ENCODE data around the gene TCTN1.

Gene TCTN1

DNA sequence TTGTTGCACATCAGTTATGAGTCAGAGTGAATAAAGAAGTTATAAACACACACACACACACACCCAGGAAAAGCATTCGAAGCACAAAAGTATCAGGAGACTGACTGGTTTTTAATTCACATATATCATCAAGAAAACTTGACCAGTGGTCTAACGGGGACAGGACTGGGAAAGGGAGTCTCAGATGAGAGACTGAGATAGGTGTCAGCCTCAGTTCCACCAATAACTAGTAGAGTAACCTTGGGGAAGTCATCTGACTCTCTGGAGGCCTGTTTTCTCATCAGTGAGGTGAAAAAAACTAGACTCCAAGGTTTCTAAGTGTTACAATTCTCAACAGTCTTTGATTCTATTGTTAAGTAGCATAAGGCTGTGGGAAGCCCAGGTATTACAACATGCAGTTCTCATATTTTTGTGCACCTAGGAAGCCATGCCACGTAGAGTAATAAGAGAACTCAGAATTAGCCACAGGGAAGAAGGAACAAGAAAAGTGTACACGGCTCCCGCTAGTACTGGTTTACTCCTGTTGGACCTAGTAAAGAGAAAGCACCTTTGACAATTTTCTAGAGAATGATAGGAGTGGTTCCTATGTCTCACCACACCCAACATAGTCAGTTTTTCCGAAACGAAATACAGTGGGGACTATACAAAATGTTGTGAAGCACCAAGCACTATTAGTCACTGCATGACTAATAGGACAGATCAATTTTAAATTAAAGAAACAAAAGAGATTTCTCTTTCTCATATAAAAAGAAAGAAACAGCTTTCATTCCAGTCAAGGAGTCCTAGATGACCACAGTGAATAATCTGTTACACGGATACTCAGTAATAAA lies 35.9 kb upstream of the TCTN1 start:
- H2AFZ ChIP-seq (ENCODE audit: low read depth, low read length): no peak overlapping the region
- peak overlapping the region in 1 of 2 experiments; percentile 73 for H3K4ac ChIP-seq (ENCODE audit: low read depth in 1 of 2, low read length in 2 of 2)
- peaks cover 5% of the 10 kb centered on the region for H3K79me1 ChIP-seq (replicated peaks; ENCODE audit: low read length, poor library complexity, severe bottlenecking)
- no peak overlapping the region for H3K23ac ChIP-seq (ENCODE audit: low read length in 2 of 2)
- no peak overlapping the region for H4K8ac ChIP-seq (ENCODE audit: low read length)
- peak overlapping the region; percentile 27 for H2BK120ac ChIP-seq (ENCODE audit: low read depth, low read length)
- 23% methylated on average over 4 of the region's 8 CpGs for WGBS
- H3K4me1 ChIP-seq (ENCODE audit: control insufficient read depth, insufficient read depth, low read depth, low read length): peaks cover 8% of the 10 kb centered on the region
- H3K9ac ChIP-seq (ENCODE audit: low read length): peak overlapping the region; percentile 95
- H2BK15ac ChIP-seq (ENCODE audit: low read depth, poor library complexity, severe bottlenecking): no peak overlapping the region
- H2AK5ac ChIP-seq (ENCODE audit: low read length, severe bottlenecking): peak overlapping the region; percentile 91
- H4K91ac ChIP-seq (ENCODE audit: low read length): no peak overlapping the region
- H3K4me2 ChIP-seq (ENCODE audit: low read length, poor library complexity, severe bottlenecking): no peak overlapping the region
- DNase-seq: peak; percentile 92
- no peaks in the 10 kb centered on the region for H3K36me3 ChIP-seq (ENCODE audit: control insufficient read depth in 1 of 2, insufficient read depth in 2 of 2, low read depth in 1 of 2, low read length in 2 of 2)
- H3K18ac ChIP-seq (ENCODE audit: low read depth in 1 of 2, low read length in 2 of 2): peak overlapping the region; percentile 48 to 59
- H3K4me3 ChIP-seq (ENCODE audit: insufficient read depth in 1 of 2, low read depth in 1 of 2, low read length in 2 of 2): peak overlapping the region in 1 of 2 experiments; percentile 71
- no peak overlapping the region for H3K14ac ChIP-seq (ENCODE audit: low read length in 2 of 2)
- no peak overlapping the region for H2BK5ac ChIP-seq (ENCODE audit: low read depth, low read length, poor library complexity, severe bottlenecking)
- H3K9me3 ChIP-seq (ENCODE audit: control insufficient read depth, low read length): no peaks in the 10 kb centered on the region
- H3K27ac ChIP-seq (ENCODE audit: low read length, poor library complexity, severe bottlenecking): peak overlapping the region; percentile 67
- peak overlapping the region in 1 of 2 experiments; percentile 54 for H2BK12ac ChIP-seq (ENCODE audit: low read length in 2 of 2)
- no peaks in the 10 kb centered on the region for H3K27me3 ChIP-seq (ENCODE audit: control insufficient read depth in 1 of 2, insufficient read depth in 1 of 2, low read length in 2 of 2)

DNA sequence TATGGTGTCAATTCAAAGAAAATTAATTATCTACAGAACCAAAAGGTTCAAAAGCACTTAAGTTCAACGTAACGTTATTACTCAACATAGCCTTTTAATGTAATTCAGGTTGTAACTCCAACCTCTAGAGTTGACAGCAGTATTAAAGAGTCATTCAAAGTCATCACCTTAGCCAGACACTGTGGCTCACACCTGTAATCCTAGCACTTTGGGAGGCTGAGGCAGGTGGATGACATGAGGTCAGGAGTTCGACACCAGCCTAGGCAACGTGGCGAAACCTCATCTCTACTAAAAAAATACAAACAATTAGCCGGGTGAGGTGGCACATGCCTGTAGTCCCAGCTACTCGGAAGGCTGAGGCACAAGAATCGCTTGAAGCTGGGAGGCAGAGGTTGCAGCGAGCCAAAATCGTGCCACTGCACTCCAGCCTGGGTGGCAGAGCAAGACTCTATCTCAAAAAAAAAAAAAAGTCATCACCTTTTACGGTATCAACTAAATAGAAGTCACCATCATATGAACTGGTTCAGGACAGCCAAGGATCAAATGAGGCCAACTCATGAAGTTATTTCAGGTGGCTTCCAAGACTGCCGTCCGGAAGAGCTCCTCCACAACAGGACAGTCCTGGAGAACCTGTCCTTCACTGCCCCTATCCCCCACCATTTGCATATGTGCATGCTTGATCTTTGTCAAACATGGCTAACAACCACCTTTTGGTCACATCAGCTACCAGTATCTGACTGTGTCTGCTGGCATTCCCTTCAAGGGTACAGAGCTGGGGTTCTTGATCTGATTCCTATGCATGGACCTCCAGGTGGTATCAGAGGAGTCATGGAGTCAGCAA lies 35.0 kb upstream of the TCTN1 start:
- Histone ChIP-seq H3K9ac (ENCODE audit: low read length) (peak overlapping the region; percentile 95), H3K18ac (ENCODE audit: low read depth in 1 of 2, low read length in 2 of 2) (peak overlapping the region in 1 of 2 experiments; percentile 30), H3K27me3 (ENCODE audit: control insufficient read depth in 1 of 2, insufficient read depth in 1 of 2, low read length in 2 of 2) (no peaks in the 10 kb centered on the region), H2AK5ac (ENCODE audit: low read length, severe bottlenecking) (no peak overlapping the region), H3K9me3 (ENCODE audit: control insufficient read depth, low read length) (no peaks in the 10 kb centered on the region), H3K4me3 (ENCODE audit: insufficient read depth in 1 of 2, low read depth in 1 of 2, low read length in 2 of 2) (peak overlapping the region in 1 of 2 experiments; percentile 71), H2BK5ac (ENCODE audit: low read depth, low read length, poor library complexity, severe bottlenecking) (no peak overlapping the region), H3K36me3 (ENCODE audit: control insufficient read depth in 1 of 2, insufficient read depth in 2 of 2, low read depth in 1 of 2, low read length in 2 of 2) (no peaks in the 10 kb centered on the region), H2BK15ac (ENCODE audit: low read depth, poor library complexity, severe bottlenecking) (no peak overlapping the region), H4K8ac (ENCODE audit: low read length) (peak overlapping the region; percentile 32), H2BK12ac (ENCODE audit: low read length in 2 of 2) (peak overlapping the region in 1 of 2 experiments; percentile 57), H2BK120ac (ENCODE audit: low read depth, low read length) (no peak overlapping the region), H4K91ac (ENCODE audit: low read length) (no peak overlapping the region), H2AFZ (ENCODE audit: low read depth, low read length) (no peak overlapping the region), H3K4me2 (ENCODE audit: low read length, poor library complexity, severe bottlenecking) (no peak overlapping the region), H3K27ac (ENCODE audit: low read length, poor library complexity, severe bottlenecking) (no peak overlapping the region), H3K4me1 (ENCODE audit: control insufficient read depth, insufficient read depth, low read depth, low read length) (peaks cover 8% of the 10 kb centered on the region), H3K79me1 (replicated peaks; ENCODE audit: low read length, poor library complexity, severe bottlenecking) (peaks cover 5% of the 10 kb centered on the region), H3K14ac (ENCODE audit: low read length in 2 of 2) (peak overlapping the region in 1 of 2 experiments; percentile 48), H3K23ac (ENCODE audit: low read length in 2 of 2) (no peak overlapping the region), H3K4ac (ENCODE audit: low read depth in 1 of 2, low read length in 2 of 2) (no peak overlapping the region)
- 75% methylated on average over 13 of the region's 13 CpGs for WGBS
- DNase-seq: no peak

- no peak overlapping the region for H4K91ac ChIP-seq (ENCODE audit: low read length)
- peak overlapping the region; percentile 95 for H3K9ac ChIP-seq (ENCODE audit: low read length)
- no peak for DNase-seq
- no peak overlapping the region for H3K27ac ChIP-seq (ENCODE audit: low read length, poor library complexity, severe bottlenecking)
- H3K4me1 ChIP-seq (ENCODE audit: control insufficient read depth, insufficient read depth, low read depth, low read length): peaks cover 8% of the 10 kb centered on the region
- no peak overlapping the region for H2BK120ac ChIP-seq (ENCODE audit: low read depth, low read length)
- H3K27me3 ChIP-seq (ENCODE audit: control insufficient read depth in 1 of 2, insufficient read depth in 1 of 2, low read length in 2 of 2): no peaks in the 10 kb centered on the region
- H3K4me2 ChIP-seq (ENCODE audit: low read length, poor library complexity, severe bottlenecking): no peak overlapping the region
- H3K4ac ChIP-seq (ENCODE audit: low read depth in 1 of 2, low read length in 2 of 2): no peak overlapping the region
- H2BK12ac ChIP-seq (ENCODE audit: low read length in 2 of 2): no peak overlapping the region
- no peak overlapping the region for H3K23ac ChIP-seq (ENCODE audit: low read length in 2 of 2)
- H3K4me3 ChIP-seq (ENCODE audit: insufficient read depth in 1 of 2, low read depth in 1 of 2, low read length in 2 of 2): no peak overlapping the region
- no peak overlapping the region for H3K18ac ChIP-seq (ENCODE audit: low read depth in 1 of 2, low read length in 2 of 2)
- H3K36me3 ChIP-seq (ENCODE audit: control insufficient read depth in 1 of 2, insufficient read depth in 2 of 2, low read depth in 1 of 2, low read length in 2 of 2): no peaks in the 10 kb centered on the region
- H3K9me3 ChIP-seq (ENCODE audit: control insufficient read depth, low read length): no peaks in the 10 kb centered on the region
- no peak overlapping the region for H3K14ac ChIP-seq (ENCODE audit: low read length in 2 of 2)
- 95% methylated on average over 12 of the region's 18 CpGs for WGBS
- peak overlapping the region; percentile 32 for H4K8ac ChIP-seq (ENCODE audit: low read length)
- no peak overlapping the region for H2BK15ac ChIP-seq (ENCODE audit: low read depth, poor library complexity, severe bottlenecking)
- no peak overlapping the region for H2BK5ac ChIP-seq (ENCODE audit: low read depth, low read length, poor library complexity, severe bottlenecking)
- H2AK5ac ChIP-seq (ENCODE audit: low read length, severe bottlenecking): no peak overlapping the region
- no peak overlapping the region for H2AFZ ChIP-seq (ENCODE audit: low read depth, low read length)
- peaks cover 5% of the 10 kb centered on the region for H3K79me1 ChIP-seq (replicated peaks; ENCODE audit: low read length, poor library complexity, severe bottlenecking)
Observed at GRCh38 chr12:110579535-110580253, 34.2 kb upstream of the TCTN1 start.

Measured in mesenchymal stem cell (in vitro differentiated cells and primary cell).